Measurements from ENCODE around the gene KRTAP9-8. TPM values are rescaled to one million over a fixed set of nuclear protein-coding genes. Genes with fewer than 3 reads are reported as not detected.

Gene KRTAP9-8
- total RNA-seq, 4 donors from 2014 or later, result not detected

DNA sequence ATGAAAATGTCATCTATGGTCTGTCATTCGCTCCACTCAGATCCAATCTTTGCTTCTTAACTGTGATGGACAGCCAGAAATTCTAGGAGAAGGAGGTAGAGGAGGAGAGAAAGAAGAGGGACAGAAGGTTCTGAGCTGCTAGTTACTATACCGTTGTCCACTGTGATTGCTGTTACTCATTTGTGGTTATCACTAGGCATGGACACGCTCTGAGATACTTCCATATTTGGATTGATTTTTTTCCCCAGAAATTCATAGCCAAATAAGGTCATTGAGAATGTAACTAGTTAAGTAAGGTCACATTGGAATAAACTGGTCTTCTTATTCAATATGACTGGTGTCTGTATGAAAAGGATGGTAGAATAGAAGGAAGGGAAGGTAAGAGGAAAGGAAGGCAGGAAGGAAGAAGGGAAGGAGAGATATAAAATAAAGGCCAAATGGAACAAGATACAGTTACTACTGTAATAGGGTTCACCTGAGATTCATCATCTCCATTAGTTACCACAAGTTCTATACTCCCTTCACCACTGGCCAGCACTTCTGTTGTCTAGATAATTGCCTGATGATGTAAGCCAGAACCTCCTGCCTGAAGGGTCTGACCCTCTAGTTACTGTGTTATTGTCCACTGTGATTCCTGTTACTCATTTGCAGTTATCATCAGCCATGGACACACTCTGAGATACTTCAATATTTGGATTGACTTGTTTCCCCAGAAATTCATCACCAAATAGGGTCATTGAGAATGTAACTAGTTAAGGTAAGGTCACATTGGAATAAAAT is 40.6 kb downstream of the KRTAP9-8 start:
- TF ChIP-seq CTCF (IDR thresholded peaks at IDR 0.05; ENCODE audit: low read depth), result no peak

- no peak for TF ChIP-seq CTCF (IDR thresholded peaks at IDR 0.05; ENCODE audit: low read depth)
Observed at GRCh38 chr17:41284043-41284442, 46.2 kb downstream of the KRTAP9-8 start.

GRCh38 chr17:41284546-41284945 is 46.7 kb downstream of the KRTAP9-8 start:
- no peak for TF ChIP-seq CTCF (IDR thresholded peaks at IDR 0.05; ENCODE audit: low read depth)

DNA sequence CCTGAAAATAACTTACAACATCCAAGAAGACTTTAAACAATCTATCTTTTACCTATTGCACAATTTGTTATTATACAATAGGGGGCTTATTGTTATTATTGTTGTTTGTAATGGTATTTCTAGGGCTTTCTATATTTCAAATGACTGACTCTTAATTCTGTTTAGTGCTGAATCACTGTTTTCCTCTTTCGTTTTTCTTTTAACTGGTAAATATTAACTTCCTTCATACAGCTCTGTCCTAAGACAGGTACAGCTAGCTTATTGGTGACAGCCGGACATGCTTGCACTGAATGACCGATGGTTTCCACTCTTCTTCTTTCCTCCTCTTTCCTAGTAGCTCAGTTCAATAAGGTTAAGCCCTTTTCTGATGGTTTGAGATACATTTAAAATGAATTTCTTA is 49.3 kb downstream of the KRTAP9-8 start:
- TF ChIP-seq CTCF (IDR thresholded peaks at IDR 0.05; ENCODE audit: low read depth), result no peak

Small RNA genes within 50 kb of the gene (small RNA-seq; reads per million reads assigned to genes)
- gene KRTAP9-10P, result not detected

Other genes with a start within 250 kb of the KRTAP9-8 start
- not detected for gene KRTAP3-3, start 243.8 kb upstream of the KRTAP9-8 start, total RNA-seq
- not detected for gene KRTAP3-2, start 238.1 kb upstream of the KRTAP9-8 start, total RNA-seq
- gene KRTAP3-1, start 228.9 kb upstream of the KRTAP9-8 start, total RNA-seq, result not detected
- gene KRTAP1-5, start 210.8 kb upstream of the KRTAP9-8 start, total RNA-seq, result not detected
- not detected for gene KRTAP1-4, start 207.8 kb upstream of the KRTAP9-8 start, total RNA-seq
- gene KRTAP1-3, start 203.1 kb upstream of the KRTAP9-8 start, total RNA-seq, result not detected
- not detected for gene KRTAP1-1, start 196.5 kb upstream of the KRTAP9-8 start, total RNA-seq
- not detected for gene KRTAP2-1, start 190.7 kb upstream of the KRTAP9-8 start, total RNA-seq
- gene KRTAP2-2, start 182.8 kb upstream of the KRTAP9-8 start, total RNA-seq, result not detected
- not detected for gene KRTAP2-3, start 177.9 kb upstream of the KRTAP9-8 start, total RNA-seq
- not detected for gene KRTAP2-4, start 172.1 kb upstream of the KRTAP9-8 start, total RNA-seq
- not detected for gene KRTAP4-7, start 153.8 kb upstream of the KRTAP9-8 start, total RNA-seq
- gene KRTAP4-8, start 139.9 kb upstream of the KRTAP9-8 start, total RNA-seq, result not detected
- gene KRTAP4-16, start 135.8 kb upstream of the KRTAP9-8 start, total RNA-seq, result not detected
- gene KRTAP4-9, start 132.6 kb upstream of the KRTAP9-8 start, total RNA-seq, result not detected
- gene KRTAP4-11, start 119.6 kb upstream of the KRTAP9-8 start, total RNA-seq, result not detected
- not detected for gene KRTAP4-12, start 113.8 kb upstream of the KRTAP9-8 start, total RNA-seq
- gene KRTAP4-6, start 97.5 kb upstream of the KRTAP9-8 start, total RNA-seq, result not detected
- not detected for gene KRTAP4-5, start 88.2 kb upstream of the KRTAP9-8 start, total RNA-seq
- not detected for gene KRTAP4-4, start 77.3 kb upstream of the KRTAP9-8 start, total RNA-seq
- gene KRTAP4-3, start 69.8 kb upstream of the KRTAP9-8 start, total RNA-seq, result not detected
- not detected for gene KRTAP4-2, start 59.8 kb upstream of the KRTAP9-8 start, total RNA-seq
- not detected for gene KRTAP4-1, start 53.1 kb upstream of the KRTAP9-8 start, total RNA-seq
- not detected for gene KRTAP9-1, start 48.1 kb upstream of the KRTAP9-8 start, total RNA-seq
- not detected for gene KRTAP9-2, start 11.4 kb upstream of the KRTAP9-8 start, total RNA-seq
- not detected for gene KRTAP9-3, start 5.5 kb upstream of the KRTAP9-8 start, total RNA-seq
- not detected for gene KRTAP9-4, start 11.7 kb downstream of the KRTAP9-8 start, total RNA-seq
- gene KRTAP9-9, start 17.4 kb downstream of the KRTAP9-8 start, total RNA-seq, result not detected
- gene KRTAP9-6, start 27.4 kb downstream of the KRTAP9-8 start, total RNA-seq, result not detected
- gene KRTAP9-7, start 37.7 kb downstream of the KRTAP9-8 start, total RNA-seq, result not detected
- not detected for gene KRTAP29-1, start 64.9 kb downstream of the KRTAP9-8 start, total RNA-seq
- gene KRTAP16-1, start 71.3 kb downstream of the KRTAP9-8 start, total RNA-seq, result not detected
- gene KRTAP17-1, start 77.7 kb downstream of the KRTAP9-8 start, total RNA-seq, result not detected
- gene KRT33A, start 112.8 kb downstream of the KRTAP9-8 start, total RNA-seq, result not detected
- not detected for gene KRT33B, start 131.8 kb downstream of the KRTAP9-8 start, total RNA-seq
- not detected for gene KRT34, start 144.3 kb downstream of the KRTAP9-8 start, total RNA-seq
- not detected for gene KRT31, start 159.6 kb downstream of the KRTAP9-8 start, total RNA-seq
- not detected for gene KRT37, start 186.6 kb downstream of the KRTAP9-8 start, total RNA-seq
- gene KRT38, start 203.0 kb downstream of the KRTAP9-8 start, total RNA-seq, result not detected
- gene KRT32, start 229.4 kb downstream of the KRTAP9-8 start, total RNA-seq, result not detected
- gene KRT35, start 243.2 kb downstream of the KRTAP9-8 start, total RNA-seq, result not detected